Activated CD4-positive, alpha-beta T cell treated with anti-CD3 and anti-CD28 coated beads for 36 hours (primary cell): Measurements from ENCODE around the gene GLTPD2. TPM values are rescaled to one million over a fixed set of nuclear protein-coding genes. Genes with fewer than 3 reads are reported as not detected.
A peak's percentile ranks its signal among the peaks of the same experiment; 100 is the strongest.

Experiments used
- ATAC-seq: fragments of 200-7000 bp; cut with Tn5 transposase; one replicate; pipeline ENCODE4 v1.10.0; 2021; ENCODE audit warnings: mild to moderate bottlenecking, moderate library complexity
- CTCF ChIA-PET: fragments of 350-600 bp; sonication (Branson Sonifier 250); formaldehyde crosslinking; loops from one replicate; lab custom pipeline; 2021; ENCODE audit warnings: antibody characterized with exemption; lab: Charles Lee
- POLR2A ChIA-PET: fragments of 350-600 bp; sonication (Branson Sonifier 250); formaldehyde crosslinking; loops from one replicate; lab custom pipeline; 2021; ENCODE audit warnings: antibody characterized with exemption, inconsistent platforms; lab: Charles Lee
- DNase-seq: peaks from one replicate; pipeline ENCODE4 v3.0.0-alpha.2; 2020
- H3K27ac Mint-ChIP-seq: one replicate; pipeline ENCODE4 v1.8.0; 2021; ENCODE audit warnings: mixed read lengths
- H3K27me3 Mint-ChIP-seq: one replicate; pipeline ENCODE4 v1.8.0; 2021; ENCODE audit warnings: mixed read lengths
- H3K36me3 Mint-ChIP-seq: one replicate; pipeline ENCODE4 v1.8.0; 2021; ENCODE audit warnings: low read depth, mixed read lengths
- H3K4me1 Mint-ChIP-seq: one replicate; pipeline ENCODE4 v1.8.0; 2021; ENCODE audit warnings: mixed read lengths
- H3K4me3 Mint-ChIP-seq: one replicate; pipeline ENCODE4 v1.8.0; 2021; ENCODE audit warnings: mild to moderate bottlenecking, moderate library complexity, mixed read lengths
- H3K9me3 Mint-ChIP-seq: one replicate; pipeline ENCODE4 v1.8.0; 2021; ENCODE audit warnings: low read depth, mixed read lengths
- intact Hi-C, 2 experiments: fragments of 100-400 bp; cut with DNase I in 1 of 2; cut with micrococcal nuclease in 1 of 2; formaldehyde crosslinking; loops; one replicate each; pipeline versions ENCODE4 v1.14.2 to v1.15.1; 2022 to 2024; cut with DNase I, micrococcal nuclease
- total RNA-seq, 2 experiments: library from RNA; stranded (reverse); gene quantifications; one replicate each; pipeline ENCODE4 v1.2.3, GENCODE V29; 2021

GLTPD2 gene
- total RNA-seq, 2 experiments from 2014 or later: not detected

- no peaks in the 10 kb centered on the region for H3K9me3 Mint-ChIP-seq
- ChIA-PET POLR2A (interaction anchor here (0.8 to 1.0 kb wide), 2 partner anchors 10 to 12 kb away, joined by 3 to 5 read pairs; partner anchors contain the start of gene PSMB6), CTCF (interaction anchor here (1.0 to 1.4 kb wide), 2 partner anchors 12 to 59 kb away, joined by 3 read pairs; partner anchors contain the start of gene PSMB6)
- intact Hi-C loops: loop anchor here (1.0 to 10.0 kb wide), 9 partner anchors 11 to 243 kb away; partner anchors contain the start of genes ARRB2 (in 1 of the 2), C17orf107 (in 1 of the 2), GGT6 (in 1 of the 2) and INCA1 (in 1 of the 2)
- DNase-seq (no peak), ATAC-seq (no peak)
- peaks cover 4% of the 10 kb centered on the region for H3K36me3 Mint-ChIP-seq
- peak overlapping the region; percentile 73 for H3K4me3 Mint-ChIP-seq
- H3K27me3 Mint-ChIP-seq: no peaks in the 10 kb centered on the region
- H3K4me1 Mint-ChIP-seq: peaks cover 7% of the 10 kb centered on the region
- H3K27ac Mint-ChIP-seq: no peak overlapping the region
Measured at GRCh38 chr17:4807605-4808377, 19.0 kb downstream of the GLTPD2 start.

- H3K36me3 Mint-ChIP-seq: peaks cover 4% of the 10 kb centered on the region
- H3K27ac Mint-ChIP-seq: no peak overlapping the region
- DNase-seq (no peak), ATAC-seq (no peak)
- no peaks in the 10 kb centered on the region for H3K9me3 Mint-ChIP-seq
- peak overlapping the region; percentile 73 for H3K4me3 Mint-ChIP-seq
- ChIA-PET POLR2A (no interaction called here), CTCF (interaction anchor here (0.7 kb wide), 1 partner anchor 179 kb away, joined by 3 read pairs; no protein-coding TSS in a partner anchor)
- peaks cover 7% of the 10 kb centered on the region for H3K4me1 Mint-ChIP-seq
- no peaks in the 10 kb centered on the region for H3K27me3 Mint-ChIP-seq
- intact Hi-C loops: loop anchor here in 1 of 2 experiments (10.0 kb wide), 1 partner anchor 244 kb away; the partner anchor contains the start of gene GGT6
Measured at GRCh38 chr17:4808378-4808767, 19.6 kb downstream of the GLTPD2 start.

- DNase-seq (no peak), ATAC-seq (no peak)
- Mint-ChIP-seq H3K36me3 (peaks cover 4% of the 10 kb centered on the region), H3K4me3 (no peak overlapping the region), H3K9me3 (no peaks in the 10 kb centered on the region), H3K27me3 (no peaks in the 10 kb centered on the region), H3K27ac (no peak overlapping the region), H3K4me1 (peaks cover 7% of the 10 kb centered on the region)
- intact Hi-C loops: no loop called here
- ChIA-PET CTCF (no interaction called here), POLR2A (no interaction called here)
Measured at GRCh38 chr17:4810696-4811290, 22.0 kb downstream of the GLTPD2 start.

GRCh38 chr17:4811471-4811870 is 22.7 kb downstream of the GLTPD2 start:
- ATAC-seq: no peak
- POLR2A ChIA-PET: no interaction called here
- Mint-ChIP-seq H3K36me3 (peaks cover 6% of the 10 kb centered on the region), H3K27me3 (no peaks in the 10 kb centered on the region), H3K9me3 (no peaks in the 10 kb centered on the region), H3K4me1 (peaks cover 2% of the 10 kb centered on the region), H3K27ac (no peak overlapping the region), H3K4me3 (no peak overlapping the region)
- CTCF ChIA-PET: no interaction called here
- DNase-seq: no peak
- intact Hi-C loops: no loop called here

GRCh38 chr17:4812690-4813089 is 23.9 kb downstream of the GLTPD2 start:
- H3K9me3 Mint-ChIP-seq: no peaks in the 10 kb centered on the region
- intact Hi-C loops: no loop called here
- ChIA-PET POLR2A (no interaction called here), CTCF (interaction anchor here (0.6 kb wide), 1 partner anchor 87 kb away, joined by 3 read pairs; the partner anchor contains the start of gene C17orf107)
- H3K27ac Mint-ChIP-seq: no peak overlapping the region
- peaks cover 9% of the 10 kb centered on the region for H3K36me3 Mint-ChIP-seq
- H3K4me3 Mint-ChIP-seq: no peak overlapping the region
- no peak for ATAC-seq
- peaks cover 2% of the 10 kb centered on the region for H3K4me1 Mint-ChIP-seq
- H3K27me3 Mint-ChIP-seq: no peaks in the 10 kb centered on the region
- DNase-seq: no peak

- no peak overlapping the region for H3K4me3 Mint-ChIP-seq
Measured at GRCh38 chr17:4815043-4815675, 26.4 kb downstream of the GLTPD2 start.

GRCh38 chr17:4816826-4817225 is 28.1 kb downstream of the GLTPD2 start:
- Mint-ChIP-seq H3K27me3 (no peaks in the 10 kb centered on the region), H3K9me3 (no peaks in the 10 kb centered on the region), H3K36me3 (peaks cover 9% of the 10 kb centered on the region), H3K27ac (no peak overlapping the region), H3K4me3 (no peak overlapping the region), H3K4me1 (no peaks in the 10 kb centered on the region)
- ATAC-seq (no peak), DNase-seq (no peak)
- ChIA-PET POLR2A (no interaction called here), CTCF (no interaction called here)
- intact Hi-C loops: no loop called here

More at GRCh38 chr17:4815043-4815675, 26.4 kb downstream of the GLTPD2 start:
- ChIA-PET CTCF (no interaction called here), POLR2A (no interaction called here)
- no peaks in the 10 kb centered on the region for H3K4me1 Mint-ChIP-seq
- no peaks in the 10 kb centered on the region for H3K27me3 Mint-ChIP-seq
- DNase-seq (no peak), ATAC-seq (no peak)
- peaks cover 10% of the 10 kb centered on the region for H3K36me3 Mint-ChIP-seq
- no peaks in the 10 kb centered on the region for H3K9me3 Mint-ChIP-seq
- H3K27ac Mint-ChIP-seq: no peak overlapping the region
- intact Hi-C loops: no loop called here

GRCh38 chr17:4818276-4818675 is 29.5 kb downstream of the GLTPD2 start:
- DNase-seq (no peak), ATAC-seq (no peak)
- H3K4me3 Mint-ChIP-seq: no peak overlapping the region
- ChIA-PET CTCF (no interaction called here), POLR2A (no interaction called here)
- peaks cover 9% of the 10 kb centered on the region for H3K36me3 Mint-ChIP-seq
- no peak overlapping the region for H3K27ac Mint-ChIP-seq
- H3K9me3 Mint-ChIP-seq: no peaks in the 10 kb centered on the region
- no peaks in the 10 kb centered on the region for H3K27me3 Mint-ChIP-seq
- intact Hi-C loops: no loop called here
- H3K4me1 Mint-ChIP-seq: no peaks in the 10 kb centered on the region

GRCh38 chr17:4822835-4823234 is 34.1 kb downstream of the GLTPD2 start:
- Mint-ChIP-seq H3K36me3 (peaks cover 2% of the 10 kb centered on the region), H3K27ac (no peak overlapping the region), H3K4me3 (no peak overlapping the region), H3K27me3 (no peaks in the 10 kb centered on the region), H3K4me1 (no peaks in the 10 kb centered on the region), H3K9me3 (no peaks in the 10 kb centered on the region)
- intact Hi-C loops: no loop called here
- ATAC-seq (no peak), DNase-seq (no peak)
- ChIA-PET POLR2A (no interaction called here), CTCF (interaction anchor here (0.5 to 0.7 kb wide), 2 partner anchors 114 to 180 kb away, joined by 3 read pairs; no protein-coding TSS in a partner anchor)

- POLR2A ChIA-PET: no interaction called here
- CTCF ChIA-PET: interaction anchor here (0.6 to 0.7 kb wide), 3 partner anchors 35 to 179 kb away, joined by 3 read pairs; no protein-coding TSS in a partner anchor
- no peak for DNase-seq
- Mint-ChIP-seq H3K36me3 (peaks cover 2% of the 10 kb centered on the region), H3K27ac (no peak overlapping the region), H3K9me3 (no peaks in the 10 kb centered on the region), H3K27me3 (no peaks in the 10 kb centered on the region), H3K4me3 (no peak overlapping the region), H3K4me1 (no peaks in the 10 kb centered on the region)
- ATAC-seq: no peak
- intact Hi-C loops: no loop called here
Measured at GRCh38 chr17:4823373-4824089, 34.8 kb downstream of the GLTPD2 start.

- POLR2A ChIA-PET: no interaction called here
- Mint-ChIP-seq H3K27me3 (no peaks in the 10 kb centered on the region), H3K4me1 (no peaks in the 10 kb centered on the region), H3K36me3 (no peaks in the 10 kb centered on the region), H3K27ac (no peak overlapping the region), H3K9me3 (no peaks in the 10 kb centered on the region), H3K4me3 (no peak overlapping the region)
- no peak for ATAC-seq
- CTCF ChIA-PET: no interaction called here
- intact Hi-C loops: no loop called here
- no peak for DNase-seq
Measured at GRCh38 chr17:4827399-4827798, 38.6 kb downstream of the GLTPD2 start.
